Upper lobe of left lung (tissue), 4 donors: ENCODE measurements around the gene GAK.

Source experiments
- POLR2A ChIP-seq, 4 donors: fragments of 450-650 bp; IDR thresholded peaks; one replicate each; pipeline ENCODE4 v1.5.1; 2016 to 2017; ENCODE audit warnings: antibody characterized with exemption in 4 of 4, mild to moderate bottlenecking in 2 of 4
- POLR2AphosphoS5 ChIP-seq, 2 donors: sonication (generic); formaldehyde crosslinking; IDR thresholded peaks; one replicate each; pipeline ENCODE4 v1.5.1; 2017; ENCODE audit warnings: antibody characterized with exemption in 2 of 2
- TF ChIP-seq, protein P1 (sequence below), 6 experiments: fragments of 450-650 bp in 4 of 6; fragments of 200-600 bp in 2 of 6; sonication (generic) in 2 of 6; IDR thresholded peaks; one replicate each; pipeline ENCODE4 v1.5.1; 2016 to 2019; ENCODE audit warnings: antibody characterized with exemption in 6 of 6

DNA sequence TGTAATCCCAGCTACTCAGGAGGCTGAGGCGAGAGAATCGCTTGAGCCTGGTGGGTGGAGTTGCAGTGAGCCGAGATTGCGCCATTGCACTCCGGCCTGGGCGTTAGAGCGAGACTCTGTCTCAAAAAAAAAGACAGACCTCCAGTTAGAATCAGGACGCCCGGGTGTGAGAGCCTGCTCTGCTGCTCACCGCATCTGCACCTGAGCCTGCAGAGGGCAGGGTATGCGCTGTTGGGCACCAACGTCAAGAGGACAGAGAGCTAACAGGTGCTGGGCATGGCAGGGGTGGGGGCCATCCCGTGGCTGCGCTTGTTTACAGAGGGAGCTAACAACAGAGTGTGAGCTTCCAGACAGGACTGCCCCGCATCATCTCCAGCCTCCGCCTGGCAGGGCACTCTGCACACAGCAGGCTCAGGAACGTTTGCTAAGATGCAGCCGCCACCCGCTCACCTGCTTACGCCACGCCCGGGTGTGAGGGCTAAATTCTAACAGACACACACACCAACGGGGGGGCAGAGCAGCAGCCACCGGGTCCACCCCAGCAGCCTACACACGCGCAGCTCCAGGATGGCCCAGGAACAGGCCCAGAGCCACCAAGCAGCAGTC lies 56.2 kb downstream of the GAK start:
- TF ChIP-seq, protein P1, sequence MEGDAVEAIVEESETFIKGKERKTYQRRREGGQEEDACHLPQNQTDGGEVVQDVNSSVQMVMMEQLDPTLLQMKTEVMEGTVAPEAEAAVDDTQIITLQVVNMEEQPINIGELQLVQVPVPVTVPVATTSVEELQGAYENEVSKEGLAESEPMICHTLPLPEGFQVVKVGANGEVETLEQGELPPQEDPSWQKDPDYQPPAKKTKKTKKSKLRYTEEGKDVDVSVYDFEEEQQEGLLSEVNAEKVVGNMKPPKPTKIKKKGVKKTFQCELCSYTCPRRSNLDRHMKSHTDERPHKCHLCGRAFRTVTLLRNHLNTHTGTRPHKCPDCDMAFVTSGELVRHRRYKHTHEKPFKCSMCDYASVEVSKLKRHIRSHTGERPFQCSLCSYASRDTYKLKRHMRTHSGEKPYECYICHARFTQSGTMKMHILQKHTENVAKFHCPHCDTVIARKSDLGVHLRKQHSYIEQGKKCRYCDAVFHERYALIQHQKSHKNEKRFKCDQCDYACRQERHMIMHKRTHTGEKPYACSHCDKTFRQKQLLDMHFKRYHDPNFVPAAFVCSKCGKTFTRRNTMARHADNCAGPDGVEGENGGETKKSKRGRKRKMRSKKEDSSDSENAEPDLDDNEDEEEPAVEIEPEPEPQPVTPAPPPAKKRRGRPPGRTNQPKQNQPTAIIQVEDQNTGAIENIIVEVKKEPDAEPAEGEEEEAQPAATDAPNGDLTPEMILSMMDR (IDR thresholded peaks at IDR 0.05): no peak
- TF ChIP-seq POLR2A (IDR thresholded peaks at IDR 0.05): no peak
- no peak for TF ChIP-seq POLR2AphosphoS5 (IDR thresholded peaks at IDR 0.05)
